SHP77 (cell line): ENCODE measurements around the gene DNAJB6.

ENCODE experiments used
- DNase-seq, 2 experiments: peaks; one replicate each; lab custom pipeline; 2025; lab: John Stamatoyannopoulos, UW

Gene DNAJB6

DNA sequence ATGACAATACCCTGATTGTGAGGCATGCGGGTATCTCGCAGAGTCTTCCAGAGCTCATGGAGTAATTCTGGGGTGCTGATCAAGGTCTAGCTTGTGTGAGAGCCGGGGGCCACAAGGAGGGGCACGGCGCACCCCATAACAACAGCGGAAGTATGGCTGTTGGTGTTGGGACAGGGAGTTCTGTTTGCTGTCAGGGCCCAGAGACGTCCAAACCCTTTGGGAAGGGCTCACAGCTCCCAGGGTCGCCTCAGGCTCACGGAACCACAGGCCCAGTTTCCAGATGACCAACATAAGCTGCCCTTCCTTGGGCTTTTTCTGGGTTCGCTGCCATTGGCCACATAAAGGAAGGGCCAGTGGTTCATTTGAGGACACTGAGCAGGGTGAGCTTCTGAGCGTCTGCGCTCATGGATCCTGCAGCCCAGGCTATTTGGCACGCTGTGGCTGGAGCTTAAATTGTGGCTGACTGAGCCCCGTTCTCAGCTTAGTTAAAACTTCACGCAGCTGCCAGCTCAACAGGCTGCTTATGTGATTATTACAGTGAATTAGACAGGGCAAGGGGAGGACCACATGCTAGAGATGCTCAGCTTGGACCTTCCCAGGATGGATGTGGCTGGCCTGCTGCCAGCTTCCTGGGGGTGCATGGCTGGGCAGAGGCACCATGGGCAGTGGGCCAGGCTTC is 92.3 kb downstream of the DNAJB6 start:
- DNase-seq, result no peak

DNA sequence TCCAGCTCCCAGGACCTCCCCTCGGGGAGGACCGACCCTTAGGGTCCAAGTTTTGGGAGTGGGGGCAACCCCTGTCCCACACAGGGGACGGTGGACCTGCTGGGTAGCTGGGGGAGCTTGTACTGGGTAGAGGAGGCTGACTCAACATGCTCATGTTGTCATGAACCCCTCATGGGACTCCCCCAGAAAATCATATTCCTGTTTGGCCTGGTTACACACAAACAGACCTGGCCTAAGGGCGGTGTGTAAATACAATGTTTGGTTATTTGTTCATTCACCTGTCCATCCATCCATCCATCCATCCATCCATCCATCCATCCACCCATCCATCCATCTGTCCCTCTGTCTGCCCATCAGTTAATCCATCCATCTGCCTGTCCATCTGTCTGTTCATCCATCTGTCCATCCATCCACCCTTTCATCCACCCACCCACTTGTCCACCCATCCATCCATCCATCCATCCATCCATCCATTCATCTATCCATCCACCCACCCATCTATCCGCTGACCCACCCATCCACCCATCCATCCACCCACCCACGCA is 92.9 kb downstream of the DNAJB6 start:
- no peak for DNase-seq

DNA sequence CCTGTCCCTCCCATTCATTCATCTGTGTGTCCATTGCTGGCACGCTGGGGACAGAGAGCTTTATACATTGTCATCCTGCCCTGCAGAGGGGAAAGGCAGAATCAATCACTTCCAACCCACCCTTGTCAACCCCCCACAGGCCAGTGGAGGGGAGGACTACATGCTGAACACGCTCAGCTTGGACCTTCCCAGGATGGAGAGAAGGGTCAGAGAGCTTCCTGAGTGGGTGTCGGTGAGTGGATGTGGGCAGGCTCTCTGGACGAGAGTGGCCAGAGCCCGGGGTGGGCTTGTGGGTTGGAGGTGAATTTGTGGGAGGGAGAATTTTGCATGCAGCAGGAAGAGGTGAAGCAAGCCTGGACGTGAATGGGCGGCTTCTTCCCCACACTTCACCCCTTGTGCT is 93.9 kb downstream of the DNAJB6 start:
- DNase-seq, result no peak

DNA sequence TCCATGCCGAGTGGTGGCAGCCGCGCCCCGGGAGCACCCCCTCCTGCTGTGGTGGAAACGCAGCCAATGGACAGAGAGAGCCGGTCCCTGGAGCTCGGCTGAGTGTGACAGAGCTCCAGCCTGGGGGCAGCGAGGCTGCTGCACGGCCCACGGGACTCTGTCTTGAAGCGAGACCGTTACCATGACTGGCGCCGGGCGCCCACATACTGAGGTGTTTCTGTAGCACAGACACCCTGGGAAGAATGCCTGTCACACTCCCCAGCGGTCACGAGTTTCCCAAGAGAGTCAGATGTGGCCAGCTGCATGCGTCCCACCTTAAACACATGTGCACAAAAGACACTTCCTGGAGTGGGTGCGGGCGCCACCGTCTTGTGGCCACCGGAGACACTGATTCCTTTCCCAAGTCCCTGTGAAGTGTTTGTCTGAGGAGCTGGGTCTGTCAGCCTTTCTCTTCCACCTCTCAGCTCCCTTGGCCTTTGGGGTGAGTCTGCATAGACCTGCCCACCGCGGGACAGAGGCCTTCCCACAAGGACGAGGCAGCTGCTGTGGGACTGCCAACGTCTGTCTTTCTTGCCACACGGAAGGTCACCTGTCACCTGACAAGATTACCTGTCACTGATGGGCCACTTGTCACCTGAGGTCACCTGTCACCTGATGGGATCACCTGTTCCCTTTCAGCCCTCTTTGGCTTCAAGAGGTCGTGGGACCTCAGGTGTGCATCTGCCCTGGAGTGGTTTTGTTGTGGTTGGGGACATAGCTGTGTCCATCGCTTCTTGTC is 94.6 kb downstream of the DNAJB6 start:
- no peak for DNase-seq

DNA sequence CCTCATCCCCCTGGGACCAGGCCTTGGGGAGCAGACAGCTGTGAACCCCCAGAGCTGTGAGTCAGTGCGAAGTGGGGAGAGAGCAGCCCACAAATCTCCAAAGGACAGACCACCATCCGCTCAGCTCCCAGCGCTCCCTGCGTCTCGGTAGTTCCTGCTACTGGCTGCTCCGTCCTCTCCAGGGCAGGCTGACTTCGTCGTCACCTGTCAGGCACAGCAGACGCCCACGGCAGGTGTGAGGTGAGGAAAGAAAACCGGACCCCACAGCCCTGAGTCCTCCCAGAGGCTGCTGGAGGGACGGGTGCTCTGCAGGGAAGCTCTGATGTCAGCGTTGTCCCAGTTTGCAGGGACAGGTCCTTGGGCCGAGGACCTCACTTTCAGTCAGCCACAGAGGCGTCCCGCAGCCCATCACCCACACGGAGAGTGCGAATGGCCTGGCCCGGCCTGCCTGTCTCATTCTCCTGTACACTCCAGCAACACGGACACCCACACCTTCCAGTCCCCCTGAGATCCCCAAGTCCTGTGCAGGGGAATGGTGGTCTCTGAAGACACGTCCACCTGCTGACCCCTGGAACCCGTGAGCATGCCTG is 95.2 kb downstream of the DNAJB6 start:
- no peak for DNase-seq

DNA sequence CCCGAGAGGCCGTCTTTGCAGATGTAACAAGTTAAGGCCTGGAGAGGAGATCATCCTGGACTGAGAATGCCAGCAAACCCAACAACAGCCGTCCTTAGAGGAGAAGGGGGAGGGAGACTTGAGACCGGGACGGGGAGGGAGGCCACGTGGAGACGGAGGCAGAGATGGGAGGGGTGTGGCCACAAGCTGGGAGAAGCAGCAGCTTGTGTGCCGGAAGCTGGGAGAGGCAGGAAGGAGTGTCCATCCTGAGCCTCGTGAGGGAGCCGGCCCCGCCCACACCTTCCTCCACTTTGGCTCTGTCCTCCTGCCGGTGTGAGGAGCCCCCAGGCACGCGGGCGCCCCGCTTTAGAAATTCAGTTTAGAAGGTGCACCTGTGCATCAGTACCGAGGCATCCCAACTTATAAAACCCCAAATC is 95.7 kb downstream of the DNAJB6 start:
- peak; percentile 63 to 81 for DNase-seq

DNA sequence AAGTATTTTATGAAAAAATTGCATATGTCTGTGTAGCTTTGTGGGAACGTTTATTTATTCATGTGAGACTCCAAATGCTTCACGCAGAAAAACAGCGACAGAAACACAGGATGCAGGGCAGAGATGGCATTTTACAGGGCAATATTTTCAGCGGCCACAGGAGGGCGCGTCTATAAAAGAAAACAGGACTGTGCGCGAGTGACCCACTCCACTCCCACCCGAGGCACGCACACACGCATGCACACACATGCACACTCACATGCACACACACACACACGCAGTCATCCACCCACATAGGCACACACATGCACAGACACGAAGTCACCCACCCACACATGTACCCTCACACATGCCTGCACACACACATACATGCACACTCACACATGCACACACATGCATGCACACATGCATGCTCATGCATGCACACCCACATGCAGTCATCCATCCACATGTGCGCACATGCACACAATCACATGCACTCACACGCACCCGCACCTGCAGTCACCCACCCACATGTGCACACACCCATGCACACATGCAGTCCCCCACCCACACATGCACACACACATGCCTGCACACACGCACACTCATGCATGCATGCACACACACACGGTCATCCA is 96.3 kb downstream of the DNAJB6 start:
- peak; percentile 30 to 42 for DNase-seq

DNA sequence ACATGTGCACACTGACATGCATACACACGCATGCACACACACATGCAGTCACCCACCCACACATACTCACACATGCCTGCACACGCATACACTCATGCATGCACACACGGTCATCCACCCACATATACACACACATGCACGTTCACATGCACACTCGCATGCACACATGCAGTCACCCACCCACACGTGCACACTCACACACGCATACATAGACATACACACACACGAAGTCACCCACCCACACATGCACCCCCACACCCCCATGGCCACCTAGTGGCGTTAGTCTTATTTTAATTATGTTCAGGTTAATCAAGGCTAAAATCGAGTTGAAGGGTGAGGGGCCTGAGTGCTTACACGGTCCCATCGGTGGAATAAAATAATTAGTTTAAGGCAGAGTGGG is 96.8 kb downstream of the DNAJB6 start:
- no peak for DNase-seq

DNA sequence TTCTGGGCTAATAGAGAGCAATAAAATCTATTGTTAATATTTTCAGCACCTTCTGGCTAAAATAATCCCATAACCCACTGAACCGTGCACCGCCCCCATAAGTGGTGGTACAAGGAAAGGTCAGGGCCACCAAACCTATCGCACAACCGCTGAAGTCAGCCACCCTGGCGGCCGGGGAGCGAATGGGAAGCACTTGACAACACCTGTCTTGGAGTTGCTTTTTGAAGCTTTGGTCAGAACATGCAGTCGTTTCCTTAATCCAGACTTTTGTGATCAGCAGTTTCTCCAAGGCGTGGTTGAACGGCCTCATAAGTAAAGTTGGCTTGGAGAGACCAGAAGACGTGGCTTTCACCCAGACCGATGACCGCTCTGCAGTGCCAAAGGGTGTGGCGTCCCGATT is 97.4 kb downstream of the DNAJB6 start:
- DNase-seq, result peak in 1 of 2 experiments; percentile 6

DNA sequence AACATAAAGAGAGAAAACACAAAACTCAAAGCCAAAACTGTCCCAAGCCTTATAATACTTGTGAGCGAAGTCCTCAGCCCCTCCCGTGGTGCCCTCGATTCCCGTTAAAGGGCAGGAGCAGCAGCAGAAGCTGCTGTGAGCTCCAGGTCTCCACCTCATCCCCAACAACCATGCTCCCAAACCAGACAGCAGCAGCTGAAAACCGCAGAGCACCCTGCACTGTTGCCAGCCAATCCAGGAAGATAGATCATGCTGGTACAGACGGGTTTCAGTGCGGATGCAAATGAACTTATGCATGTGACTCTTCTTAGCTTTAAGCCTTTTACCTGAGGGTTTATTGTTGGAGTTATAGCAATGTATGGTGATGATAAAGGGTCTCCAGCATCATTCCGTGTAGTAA is 97.9 kb downstream of the DNAJB6 start:
- no peak for DNase-seq

DNA sequence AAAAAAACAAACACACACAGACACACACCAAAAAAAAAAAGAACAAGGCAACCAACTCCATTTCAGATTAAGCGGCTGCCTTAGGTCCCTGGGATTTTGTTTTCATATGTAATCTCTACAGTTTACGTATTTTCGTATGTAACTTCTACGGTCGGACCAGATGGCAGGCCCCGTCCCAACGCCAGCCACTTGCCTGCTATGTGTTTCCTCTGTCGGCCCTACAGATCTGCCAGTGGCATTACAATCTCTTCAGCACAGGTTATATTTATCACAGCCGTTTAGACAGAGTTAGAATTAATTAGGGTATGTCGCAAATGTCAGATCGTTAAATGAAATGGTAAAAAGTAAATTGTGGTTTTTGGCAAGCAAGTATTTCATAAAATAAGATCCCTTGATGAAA is 99.3 kb downstream of the DNAJB6 start:
- DNase-seq, result no peak

DNA sequence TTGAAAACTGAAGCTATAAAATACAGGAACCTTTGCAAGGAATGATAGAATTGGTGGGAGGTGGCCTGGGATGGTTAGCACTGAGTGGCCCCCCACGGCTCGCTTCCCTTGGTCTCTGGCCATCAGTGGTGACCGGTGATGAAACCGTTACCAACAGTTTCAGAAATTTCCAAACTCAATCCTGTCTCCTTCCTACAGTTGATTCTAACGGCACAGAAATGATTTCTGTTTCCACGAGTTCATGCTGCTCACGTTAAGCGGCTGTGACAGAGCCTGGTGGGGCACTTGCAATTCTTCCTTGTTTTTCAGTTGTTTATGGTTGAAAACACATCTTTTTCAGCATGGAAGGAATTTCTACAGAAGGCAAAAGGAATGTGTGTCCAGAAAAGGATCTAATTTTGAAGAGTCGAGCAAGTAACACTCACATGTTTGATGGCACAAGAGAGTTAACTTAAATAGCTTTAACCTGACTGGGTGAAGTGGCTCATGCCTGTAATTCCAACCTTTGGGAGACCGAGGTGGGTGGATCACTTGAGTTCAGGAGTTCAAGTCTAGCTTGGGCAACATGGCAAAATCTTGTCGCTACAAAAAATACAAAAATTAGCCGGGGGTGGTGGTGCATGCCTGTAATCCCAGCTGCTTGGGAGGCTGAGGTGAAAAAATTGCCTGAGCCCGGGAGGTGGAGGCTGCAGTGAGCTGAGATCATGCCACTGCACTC is 100.1 kb downstream of the DNAJB6 start:
- DNase-seq, result no peak

DNA sequence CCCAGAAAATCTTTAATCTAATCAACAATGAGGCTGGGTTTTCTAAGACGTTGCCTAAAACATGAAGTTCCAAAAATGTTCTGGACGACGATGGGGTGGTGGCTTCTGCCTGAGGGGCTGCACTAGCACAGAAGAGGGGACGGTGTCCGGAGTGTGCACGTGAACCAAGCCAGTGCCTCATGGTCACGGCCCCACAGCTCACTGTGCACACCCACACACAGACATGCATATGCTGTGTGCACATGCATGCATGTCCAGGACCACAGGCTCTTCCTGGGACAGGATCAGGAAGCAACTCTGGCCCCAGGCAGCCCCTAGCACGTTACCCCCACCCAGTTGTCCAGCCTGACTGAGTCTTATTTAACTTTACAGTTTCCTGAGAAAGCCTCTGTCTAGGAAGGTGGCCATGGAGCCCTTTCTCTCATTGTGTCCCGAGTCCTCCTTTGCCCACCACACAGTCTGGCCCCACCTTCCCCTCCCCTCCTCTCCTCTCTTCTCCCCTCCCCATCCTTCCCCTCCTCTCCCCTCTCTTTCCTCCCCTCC is 100.8 kb downstream of the DNAJB6 start:
- no peak for DNase-seq

DNA sequence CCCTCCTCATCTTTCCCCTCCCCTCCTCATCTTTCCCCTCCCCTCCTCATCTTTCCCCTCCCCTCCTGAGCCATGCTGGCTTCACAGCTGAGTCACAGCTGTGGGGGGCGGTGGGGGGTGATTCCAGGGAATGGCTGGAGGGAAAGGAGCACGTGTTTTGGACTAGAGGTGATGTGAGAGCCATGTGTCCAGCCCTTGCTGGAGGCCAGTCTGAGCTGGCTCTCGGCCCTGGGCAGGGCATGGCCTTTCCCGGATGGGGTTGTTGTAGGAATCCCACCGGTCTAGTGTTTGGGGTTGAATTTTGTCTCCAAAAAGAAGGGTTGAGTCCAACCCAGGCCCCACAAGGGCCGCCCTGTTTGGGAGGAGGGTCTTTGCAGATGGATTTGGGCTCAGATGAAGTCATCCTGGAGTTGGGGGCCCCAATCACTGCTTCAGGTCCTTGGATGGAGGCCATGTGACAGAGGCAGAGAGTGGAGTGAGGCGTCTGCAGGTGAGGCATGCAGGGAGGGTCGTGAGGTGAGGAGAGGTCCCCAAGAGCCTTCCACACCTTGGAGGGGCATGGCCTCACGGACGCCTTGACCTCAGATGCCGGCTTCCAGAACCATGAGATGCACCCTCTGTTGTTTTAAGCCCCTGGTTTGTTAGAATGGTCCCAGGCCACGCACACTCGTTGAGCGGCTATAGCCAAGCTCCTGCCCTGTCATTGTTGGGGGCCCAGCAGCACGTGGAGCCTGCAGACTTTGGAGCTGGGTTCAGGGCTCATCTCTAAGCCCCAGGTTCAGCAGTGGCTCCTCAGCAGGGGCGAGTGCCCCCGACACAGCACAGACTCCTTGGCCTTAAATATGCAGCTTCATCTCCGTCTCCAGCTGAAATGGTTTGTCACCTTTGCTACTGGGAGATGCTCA is 101.6 kb downstream of the DNAJB6 start:
- no peak for DNase-seq

DNA sequence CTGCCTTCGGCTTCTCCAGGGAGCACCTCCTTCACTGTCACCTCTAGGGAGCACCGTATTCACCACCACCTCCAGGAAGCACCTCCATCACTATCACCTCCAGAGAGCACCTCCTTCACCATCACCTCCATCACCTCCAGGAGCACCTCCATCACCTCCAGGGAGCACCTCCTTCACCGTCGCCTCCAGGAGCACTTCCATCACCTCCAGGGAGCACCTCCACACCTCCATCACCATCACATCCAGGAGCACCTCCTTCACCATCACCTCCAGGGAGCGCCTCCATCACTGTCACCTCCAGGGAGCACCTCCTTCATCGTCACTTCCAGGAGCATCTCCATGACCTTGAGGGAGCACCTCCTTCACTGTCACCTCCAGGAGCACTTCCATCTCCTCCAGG is 102.3 kb downstream of the DNAJB6 start:
- no peak for DNase-seq

DNA sequence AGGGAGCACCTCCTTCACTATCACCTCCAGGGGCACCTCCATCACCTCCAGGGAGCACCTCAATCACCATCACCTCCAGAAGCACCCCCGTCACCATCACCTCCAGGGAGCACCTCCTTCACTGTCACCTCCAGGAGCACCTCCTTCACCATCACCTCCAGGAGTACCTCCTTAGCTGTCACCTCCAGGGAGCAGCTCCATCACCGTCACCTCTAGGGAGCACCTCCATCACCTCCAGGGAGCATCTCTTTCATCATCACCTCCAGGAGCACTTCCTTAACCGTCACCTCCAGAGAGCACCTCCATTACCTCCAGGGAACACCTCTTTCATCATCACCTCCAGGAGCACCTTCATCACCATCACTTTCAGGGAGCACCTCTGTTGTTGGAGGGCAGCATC is 103.0 kb downstream of the DNAJB6 start:
- no peak for DNase-seq

DNA sequence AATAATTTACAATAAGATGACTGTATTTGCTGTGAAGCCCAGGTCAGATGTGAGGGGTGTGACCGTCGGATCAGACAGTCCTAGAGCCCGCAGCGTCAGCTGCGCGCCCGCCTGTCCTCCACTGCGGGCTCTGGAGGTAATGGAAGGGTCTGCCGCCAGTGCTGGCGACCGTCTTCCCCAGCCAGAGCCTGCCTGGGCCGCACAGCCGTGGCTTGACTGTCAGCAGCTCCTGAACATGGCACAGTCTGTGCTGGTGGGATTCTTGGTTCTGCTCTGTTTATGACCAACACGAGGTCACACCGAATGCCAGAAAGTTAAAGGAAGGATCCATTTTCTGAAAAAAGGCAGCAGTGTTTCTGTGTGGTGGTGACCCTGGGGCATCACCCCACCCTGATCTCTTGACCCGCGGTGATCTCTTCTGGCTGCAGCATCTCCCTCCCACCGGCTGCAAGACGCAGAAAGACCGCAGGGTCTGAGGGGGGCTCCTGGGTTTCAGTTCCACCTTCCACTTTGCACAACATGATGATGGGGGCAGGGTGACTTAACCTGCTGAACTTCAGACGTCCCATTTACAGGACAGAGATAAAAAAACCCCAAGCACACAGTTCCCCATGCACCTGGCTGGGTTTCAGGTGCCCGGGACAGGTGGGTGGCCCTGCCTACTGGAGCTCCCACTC is 103.7 kb downstream of the DNAJB6 start:
- no peak for DNase-seq

DNA sequence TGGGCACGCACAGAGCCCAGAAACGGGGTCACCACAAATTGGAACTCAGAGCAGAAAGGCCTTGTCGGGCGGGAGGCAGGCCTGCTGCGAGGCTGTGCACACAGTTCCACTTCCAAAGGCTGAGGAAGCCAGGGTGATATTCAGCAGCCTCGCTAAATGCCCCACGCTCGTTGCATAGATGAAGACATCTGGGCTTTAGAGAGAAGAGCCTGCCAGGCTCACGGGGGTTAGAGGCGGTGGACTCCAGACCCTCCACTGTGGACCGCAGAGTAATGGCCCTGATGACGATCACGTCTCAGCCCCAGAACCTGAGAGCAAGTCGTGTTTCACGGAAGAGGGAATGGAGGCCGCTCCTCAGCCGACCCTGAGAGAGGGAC is 104.2 kb downstream of the DNAJB6 start:
- DNase-seq, result no peak

DNA sequence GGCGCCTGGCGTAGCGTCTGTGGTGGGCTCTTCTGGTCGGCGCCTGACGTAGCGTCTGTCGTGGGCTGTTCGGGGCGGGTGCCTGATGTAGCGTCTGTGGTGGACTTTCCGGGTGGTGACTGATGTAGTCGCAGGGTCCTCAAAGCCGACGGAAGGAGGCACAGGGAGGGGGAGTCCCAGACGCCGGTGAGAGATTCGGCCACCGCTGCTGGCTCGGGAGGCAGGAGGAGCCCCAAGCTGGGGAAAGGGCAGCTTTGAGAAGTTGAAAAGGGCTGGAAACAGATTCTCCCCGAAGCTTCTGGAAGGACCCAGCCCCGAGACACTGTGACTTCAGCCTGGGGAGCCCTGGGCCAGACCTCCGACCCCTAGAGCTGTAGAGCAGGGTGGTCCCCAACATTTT is 105.7 kb downstream of the DNAJB6 start:
- no peak for DNase-seq
